ENCODE data around the gene IL18.

DNA sequence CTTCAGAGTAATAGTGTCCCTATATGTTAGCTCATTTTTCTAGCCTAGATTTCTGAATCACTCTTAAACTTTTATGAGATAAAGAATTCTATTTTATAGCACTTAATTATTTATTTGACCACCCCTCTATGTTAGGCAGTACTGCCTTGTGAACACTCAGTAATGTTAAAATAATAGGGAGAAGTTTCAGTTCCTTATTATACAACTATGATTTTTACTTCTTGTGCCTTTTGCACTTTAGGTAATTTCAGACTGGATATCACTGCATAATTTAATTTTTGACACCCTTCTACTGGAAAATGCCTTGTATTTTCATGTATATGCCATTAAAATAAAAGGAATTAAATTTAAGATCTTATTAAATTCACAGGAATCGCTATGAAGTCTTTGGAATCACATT, 14.5 kb upstream of the IL18 start:
- TF ChIP-seq, protein P1, sequence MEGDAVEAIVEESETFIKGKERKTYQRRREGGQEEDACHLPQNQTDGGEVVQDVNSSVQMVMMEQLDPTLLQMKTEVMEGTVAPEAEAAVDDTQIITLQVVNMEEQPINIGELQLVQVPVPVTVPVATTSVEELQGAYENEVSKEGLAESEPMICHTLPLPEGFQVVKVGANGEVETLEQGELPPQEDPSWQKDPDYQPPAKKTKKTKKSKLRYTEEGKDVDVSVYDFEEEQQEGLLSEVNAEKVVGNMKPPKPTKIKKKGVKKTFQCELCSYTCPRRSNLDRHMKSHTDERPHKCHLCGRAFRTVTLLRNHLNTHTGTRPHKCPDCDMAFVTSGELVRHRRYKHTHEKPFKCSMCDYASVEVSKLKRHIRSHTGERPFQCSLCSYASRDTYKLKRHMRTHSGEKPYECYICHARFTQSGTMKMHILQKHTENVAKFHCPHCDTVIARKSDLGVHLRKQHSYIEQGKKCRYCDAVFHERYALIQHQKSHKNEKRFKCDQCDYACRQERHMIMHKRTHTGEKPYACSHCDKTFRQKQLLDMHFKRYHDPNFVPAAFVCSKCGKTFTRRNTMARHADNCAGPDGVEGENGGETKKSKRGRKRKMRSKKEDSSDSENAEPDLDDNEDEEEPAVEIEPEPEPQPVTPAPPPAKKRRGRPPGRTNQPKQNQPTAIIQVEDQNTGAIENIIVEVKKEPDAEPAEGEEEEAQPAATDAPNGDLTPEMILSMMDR (IDR thresholded peaks at IDR 0.05) = no peak
- no peak for TF ChIP-seq POLR2A (IDR thresholded peaks at IDR 0.05)
